HG02623 (cell line): ENCODE data around the gene PPP2R5C.

Experiments used
- ATAC-seq: cut with Tn5 transposase; IDR thresholded peaks from one replicate; pipeline ENCODE4 v1.9.1; 2021; ENCODE audit warnings: moderate library complexity; ENCODE audit not compliant: unreplicated experiment

Gene PPP2R5C

DNA sequence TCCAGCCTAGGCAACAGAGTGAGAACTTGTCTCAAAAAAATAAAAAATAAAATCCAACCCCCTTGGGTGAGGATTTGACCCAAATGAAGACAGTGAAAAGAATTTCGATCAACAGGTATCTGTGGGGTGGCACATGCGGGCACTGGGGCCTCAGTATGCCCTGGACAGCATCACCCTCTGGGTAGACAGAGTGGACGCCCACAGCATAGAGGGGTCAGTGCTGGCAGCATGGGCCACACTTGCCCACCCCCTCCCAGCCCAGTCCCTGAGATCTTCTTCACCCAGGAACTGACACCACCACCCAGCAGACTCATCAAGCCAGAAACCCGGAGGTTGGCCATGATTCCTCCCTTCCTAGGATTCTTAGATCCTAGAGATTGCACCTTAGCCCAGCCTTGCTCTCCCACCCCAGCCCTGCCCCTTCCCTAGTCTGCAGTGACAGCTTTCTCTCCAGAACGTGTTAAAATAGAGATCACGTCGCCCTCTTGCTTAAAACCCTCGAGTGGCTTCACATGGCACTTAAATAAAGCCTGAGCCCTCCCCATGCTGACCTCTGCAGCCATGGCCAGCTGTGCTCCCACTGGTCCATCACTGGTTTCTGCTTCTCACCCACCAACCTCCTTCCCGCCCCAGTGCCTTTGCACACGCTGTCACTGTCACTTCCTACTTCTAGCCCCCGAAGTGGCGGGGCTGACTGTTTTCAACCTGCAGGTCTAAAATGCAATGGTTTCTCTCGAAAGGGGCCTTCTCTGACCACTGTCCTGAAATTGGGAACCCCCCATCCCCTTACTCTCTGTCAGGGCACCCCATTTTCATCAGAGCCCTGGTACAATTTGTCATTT lies 176.6 kb downstream of the PPP2R5C start:
- ATAC-seq = no peak

GRCh38 chr14:101939646-101940170 lies 178.2 kb downstream of the PPP2R5C start:
- no peak for ATAC-seq

GRCh38 chr14:101944451-101944850 lies 182.9 kb downstream of the PPP2R5C start:
- ATAC-seq = no peak

GRCh38 chr14:101945171-101945570 lies 183.7 kb downstream of the PPP2R5C start:
- ATAC-seq = no peak

GRCh38 chr14:101947577-101947903 lies 186.0 kb downstream of the PPP2R5C start:
- no peak for ATAC-seq

GRCh38 chr14:101947904-101948665 lies 186.6 kb downstream of the PPP2R5C start:
- peak; percentile 98 for ATAC-seq

- ATAC-seq = no peak
Measured at GRCh38 chr14:101948666-101949216, 187.2 kb downstream of the PPP2R5C start.

DNA sequence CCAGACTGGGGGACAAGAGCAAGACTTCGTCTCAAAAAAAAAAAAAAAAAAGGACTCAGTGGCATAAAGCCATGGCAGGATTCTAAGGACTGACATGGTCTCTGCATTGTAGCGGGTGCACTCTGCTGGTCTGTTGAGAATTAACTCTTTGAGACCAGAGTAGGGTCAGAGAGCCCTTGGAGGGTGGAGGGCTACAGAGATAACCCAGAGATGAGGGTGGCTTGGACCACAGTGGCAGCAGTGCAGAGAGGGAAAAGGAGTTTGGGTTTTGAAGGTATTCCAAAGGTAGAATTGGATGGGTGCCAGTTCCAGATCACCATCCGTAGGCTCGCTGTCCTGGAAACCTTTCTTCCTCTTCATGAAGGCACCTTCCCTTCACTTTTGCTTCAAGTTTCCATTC lies 188.6 kb downstream of the PPP2R5C start:
- ATAC-seq = no peak

GRCh38 chr14:101950516-101951215 lies 189.2 kb downstream of the PPP2R5C start:
- ATAC-seq = no peak

GRCh38 chr14:101953151-101953550 lies 191.6 kb downstream of the PPP2R5C start:
- no peak for ATAC-seq

DNA sequence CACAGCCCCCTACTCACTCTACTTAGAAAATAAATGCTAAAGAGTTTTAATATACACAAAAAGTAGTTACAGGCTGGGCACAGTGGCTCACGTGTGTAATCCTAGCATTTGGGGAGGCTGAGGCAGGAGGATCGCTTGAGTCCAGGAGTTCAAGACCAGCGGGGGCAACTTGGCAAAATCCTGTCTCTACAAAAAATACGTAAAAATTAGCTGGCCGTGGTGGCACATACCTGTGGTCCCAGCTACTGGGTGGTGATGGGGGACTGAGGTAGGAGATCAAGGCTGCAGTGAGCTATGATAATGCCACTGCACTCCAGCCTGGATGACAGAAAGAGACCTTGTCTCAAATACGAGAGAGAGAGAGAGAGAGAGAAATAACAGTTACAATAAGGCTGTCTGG lies 193.0 kb downstream of the PPP2R5C start:
- no peak for ATAC-seq

DNA sequence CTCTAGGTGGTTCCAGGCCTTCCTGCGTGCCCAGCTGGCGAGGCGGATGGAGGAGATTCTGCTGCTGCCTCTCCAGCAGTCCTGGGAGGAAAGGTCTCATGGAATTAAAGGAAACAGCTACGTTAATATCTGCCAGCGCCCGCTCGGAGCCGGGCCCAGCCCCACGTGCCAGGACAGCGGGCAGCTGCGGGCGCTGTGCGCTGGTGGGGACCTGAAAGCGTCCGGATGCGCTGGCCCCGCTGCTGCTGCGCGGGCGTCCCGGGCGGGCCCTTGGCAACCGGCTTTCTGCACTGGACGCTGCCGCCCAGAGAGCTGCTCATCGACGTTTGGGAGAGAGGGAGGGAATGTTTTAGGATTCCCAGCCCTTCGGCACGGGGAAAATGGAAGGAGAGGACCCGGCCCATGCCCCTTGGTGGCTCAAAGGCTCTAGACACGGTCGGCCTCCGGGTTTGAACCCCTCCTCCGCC lies 194.2 kb downstream of the PPP2R5C start:
- no peak for ATAC-seq

DNA sequence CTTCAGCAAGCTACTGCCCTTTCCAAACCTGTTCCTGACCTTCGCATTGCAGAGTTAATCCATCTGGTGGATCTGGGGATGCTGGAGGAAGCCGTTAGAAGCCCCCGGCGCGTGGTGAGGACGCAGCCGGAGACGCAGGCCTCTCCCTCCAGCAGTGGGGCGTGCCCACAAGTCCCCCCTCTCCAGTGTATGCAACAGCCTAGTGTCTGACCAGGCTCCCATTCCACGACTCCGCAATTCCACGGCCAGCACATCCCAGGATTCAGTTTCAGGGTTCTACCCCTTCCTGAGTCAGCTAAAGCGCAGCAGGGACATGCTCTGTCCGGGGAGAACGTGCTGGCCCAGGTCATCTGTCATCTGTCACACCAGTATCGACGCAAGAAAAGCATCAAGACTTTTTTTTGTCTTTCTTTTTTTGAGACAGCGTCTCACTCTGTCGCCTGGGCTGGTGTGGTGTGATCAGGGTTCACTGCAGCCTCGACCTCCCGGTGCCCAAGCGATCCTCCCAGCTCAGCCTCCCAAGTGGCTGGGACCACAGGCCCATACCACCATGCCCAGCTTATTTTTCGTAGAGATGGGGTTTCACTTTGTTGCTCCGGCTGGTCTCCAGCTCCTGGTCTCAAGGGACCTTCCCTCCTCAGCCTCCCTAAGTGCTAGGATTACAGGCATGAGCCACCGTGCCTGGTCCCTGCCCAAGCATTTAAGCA lies 194.8 kb downstream of the PPP2R5C start:
- ATAC-seq = no peak

- no peak for ATAC-seq
Measured at GRCh38 chr14:101957406-101958234, 196.1 kb downstream of the PPP2R5C start.

DNA sequence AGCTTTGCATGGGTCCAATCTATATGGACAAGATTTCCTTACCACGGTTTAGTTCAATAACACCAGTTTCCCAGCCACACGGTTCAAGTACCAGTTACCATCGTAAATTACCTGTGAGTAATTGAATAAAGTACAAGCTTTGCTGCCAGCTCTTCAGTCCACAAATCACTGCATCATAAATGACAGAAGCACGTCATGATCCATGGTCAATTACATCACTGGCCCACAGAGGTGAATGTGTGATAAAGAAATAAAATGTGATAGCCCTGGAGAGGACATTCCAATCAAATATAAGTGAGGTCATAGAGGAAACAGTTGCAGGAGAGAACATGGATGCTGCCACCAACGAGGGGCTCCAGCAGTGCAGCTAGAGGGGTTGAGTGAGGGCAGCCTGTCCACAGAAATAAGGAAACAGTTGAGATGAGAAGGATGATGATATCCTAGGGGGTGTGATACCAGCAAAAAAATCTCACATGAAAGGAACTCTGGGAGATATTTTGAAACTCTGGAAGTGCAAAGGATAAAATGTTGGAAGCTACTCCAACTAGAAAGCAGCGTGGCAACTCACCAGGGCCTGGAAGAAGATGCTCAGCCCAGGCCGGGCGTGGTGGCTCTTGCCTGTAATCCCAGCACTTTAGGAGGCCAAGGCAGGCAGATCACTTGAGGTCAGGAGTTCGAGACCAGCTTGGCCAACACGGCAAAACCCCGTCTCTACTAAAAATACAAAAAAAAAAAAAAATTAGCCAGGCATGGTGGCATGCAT lies 197.1 kb downstream of the PPP2R5C start:
- no peak for ATAC-seq

- ATAC-seq = no peak
Measured at GRCh38 chr14:101959277-101959676, 197.8 kb downstream of the PPP2R5C start.

DNA sequence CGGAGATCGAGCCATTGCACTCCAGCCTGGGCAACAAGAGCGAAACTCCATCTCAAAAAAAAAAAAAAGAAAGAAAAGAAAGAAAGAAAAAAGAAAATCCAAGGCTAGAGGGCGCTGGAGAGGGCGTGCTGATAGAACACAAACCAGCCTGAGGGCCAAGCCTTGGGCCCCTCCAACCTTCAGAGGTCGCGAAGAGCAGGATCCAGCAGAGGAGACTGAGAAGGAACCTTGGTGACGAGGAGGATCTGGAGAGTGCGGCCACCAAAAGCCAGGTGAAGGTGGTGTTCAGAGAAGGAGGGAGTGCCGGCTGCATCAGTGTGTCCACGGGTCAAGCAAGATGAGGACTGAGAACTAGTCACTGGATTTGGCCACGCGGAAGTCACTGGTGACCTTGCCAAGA lies 198.7 kb downstream of the PPP2R5C start:
- ATAC-seq = no peak

- ATAC-seq = no peak
Measured at GRCh38 chr14:101961011-101961721, 199.7 kb downstream of the PPP2R5C start.
